Stimulated activated CD4-positive, alpha-beta T cell treated with anti-CD3 and anti-CD28 coated beads, Interleukin-2, amount 100 ng/mL, for 48 hours (primary cell): ENCODE measurements around the gene CDCA4.
A peak's percentile ranks its signal among the peaks of the same experiment; 100 is the strongest.
"Not testable (repeated sequence)": the region's sequence is repeated elsewhere in the genome, so short reads cannot be mapped to it uniquely, and the experiment has no call there.

Experiments used
- DNase-seq, 2 donors: peaks; one replicate each; pipeline ENCODE4 v3.0.0-alpha.2; 2020

The CDCA4 gene

DNA sequence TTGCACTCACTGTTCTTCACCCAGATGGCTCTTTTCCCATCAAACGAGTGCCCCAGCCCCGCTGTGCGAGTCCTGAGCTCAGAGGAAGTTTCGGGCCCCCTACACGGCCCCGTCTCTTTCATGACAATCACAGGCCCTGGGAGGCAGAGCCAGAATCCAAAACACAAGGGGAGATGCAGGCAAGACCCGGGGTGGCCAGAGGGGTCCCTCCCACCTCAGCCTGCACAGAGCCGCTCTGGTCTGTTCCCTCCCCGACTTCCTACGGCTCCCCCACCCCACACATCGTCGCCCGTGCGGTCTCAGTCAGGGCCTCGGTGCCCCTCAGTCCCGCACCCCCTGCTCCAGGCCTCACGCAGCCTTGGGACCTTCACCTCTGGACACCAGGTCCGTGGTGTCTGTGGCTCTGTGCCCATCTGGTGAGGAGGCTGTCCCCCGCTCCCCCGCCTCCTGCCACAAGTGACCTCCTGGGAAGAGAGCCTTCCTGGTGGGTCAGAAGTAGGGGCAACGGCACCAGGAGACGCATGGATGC, 35.5 kb upstream of the CDCA4 start:
- no peak for DNase-seq

DNA sequence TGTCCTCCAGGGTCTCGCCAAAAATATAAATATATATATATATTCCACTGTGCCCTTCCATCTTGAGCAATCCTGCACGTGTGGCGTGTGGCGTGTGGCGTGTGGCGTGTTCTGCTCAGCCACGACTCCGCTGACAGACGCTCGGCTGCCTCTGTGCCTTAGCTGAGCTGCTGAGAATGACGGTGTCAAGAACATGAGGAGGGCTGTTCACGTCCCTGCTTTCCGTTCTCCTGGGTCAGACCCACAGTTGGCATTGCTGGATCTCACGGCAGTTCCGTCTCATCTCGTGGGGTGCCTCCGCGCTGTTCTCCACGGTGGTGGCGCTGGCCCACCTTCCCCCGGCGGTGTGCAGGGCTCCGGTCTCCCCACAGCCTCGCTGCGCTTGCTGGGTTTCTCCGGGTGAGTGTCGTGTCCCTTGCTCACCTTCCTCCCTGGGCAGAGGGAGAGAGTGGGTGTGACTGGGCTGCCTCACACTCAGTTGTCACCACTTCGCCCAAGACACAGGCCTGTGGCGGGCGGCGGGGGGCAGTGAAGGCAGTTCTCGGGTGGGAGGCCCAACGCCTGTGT, 34.9 kb upstream of the CDCA4 start:
- no peak for DNase-seq

DNA sequence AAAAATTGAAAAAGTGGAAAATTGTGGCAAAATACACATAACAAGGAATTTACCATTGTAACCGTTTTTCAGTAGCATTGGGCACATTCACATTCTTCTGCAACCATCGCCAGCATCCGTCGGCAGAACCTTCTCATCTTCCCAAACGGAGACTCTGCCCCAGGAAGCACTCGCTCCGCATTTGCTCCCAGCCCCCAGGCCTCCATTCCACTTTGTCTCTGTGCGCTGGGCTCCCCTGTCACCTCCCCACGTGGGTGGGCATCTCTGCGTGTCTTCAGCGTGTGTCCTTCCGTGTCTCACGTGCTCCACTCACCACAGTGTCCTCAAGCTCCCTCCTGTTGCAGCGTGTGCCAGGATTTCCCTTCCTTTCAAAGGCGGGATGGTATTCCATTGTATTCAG, 34.5 kb upstream of the CDCA4 start:
- DNase-seq: no peak

DNA sequence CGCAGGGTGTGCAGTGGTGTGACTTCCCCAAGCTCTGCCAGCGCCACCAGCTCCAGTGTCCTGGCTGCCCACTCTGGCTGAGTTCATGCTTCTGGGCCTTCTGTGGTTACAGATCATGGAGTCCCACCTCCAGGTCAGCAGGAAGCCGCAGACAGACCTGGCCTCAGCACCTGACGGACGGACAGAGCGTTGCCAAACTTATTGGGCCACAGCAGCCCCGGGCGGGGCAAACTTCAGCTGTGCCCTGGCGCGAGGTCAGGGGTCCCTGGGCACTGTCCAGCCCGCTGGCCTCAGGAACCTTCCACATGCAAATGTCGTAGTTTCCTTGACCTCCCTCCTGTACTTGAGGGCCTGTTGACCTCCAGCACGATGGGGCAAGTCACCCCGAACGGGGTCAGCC, 33.1 kb upstream of the CDCA4 start:
- no peak for DNase-seq

DNA sequence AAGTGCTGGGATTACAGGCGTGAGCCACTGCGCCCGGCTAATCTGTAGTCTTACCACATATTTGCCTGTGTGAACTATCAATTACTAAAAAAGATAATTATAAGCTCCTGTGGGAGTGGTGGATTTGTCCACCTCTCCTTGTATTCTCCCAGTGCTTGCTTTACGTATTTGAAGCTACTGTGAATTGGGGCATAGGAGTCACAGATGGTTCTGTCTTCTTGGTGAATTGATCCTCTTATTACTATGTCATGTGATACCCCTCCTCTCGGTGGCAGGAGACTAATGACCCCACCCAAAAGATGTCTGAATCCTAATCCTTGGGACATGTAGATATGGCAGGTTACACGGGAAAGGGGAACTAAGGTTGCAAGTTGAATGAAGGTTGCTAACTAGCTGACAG, 32.5 kb upstream of the CDCA4 start:
- DNase-seq: no peak

DNA sequence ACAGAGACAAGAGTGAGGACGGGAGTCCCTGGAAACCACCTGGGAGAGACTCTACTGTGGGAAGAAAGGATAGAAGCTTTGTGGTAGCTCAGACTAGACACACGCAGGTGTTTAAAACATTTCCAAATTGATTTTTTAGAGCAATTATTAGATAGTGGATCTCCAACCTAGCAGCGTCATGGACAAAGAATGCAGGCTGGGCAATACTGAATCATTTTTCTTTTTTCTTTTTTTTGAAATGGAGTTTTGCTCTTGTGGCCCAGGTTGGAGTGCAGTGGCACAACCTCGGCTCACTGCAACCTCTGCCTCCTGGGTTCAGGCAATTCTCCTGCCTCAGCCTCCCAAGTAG, 31.2 kb upstream of the CDCA4 start:
- no peak for DNase-seq

DNA sequence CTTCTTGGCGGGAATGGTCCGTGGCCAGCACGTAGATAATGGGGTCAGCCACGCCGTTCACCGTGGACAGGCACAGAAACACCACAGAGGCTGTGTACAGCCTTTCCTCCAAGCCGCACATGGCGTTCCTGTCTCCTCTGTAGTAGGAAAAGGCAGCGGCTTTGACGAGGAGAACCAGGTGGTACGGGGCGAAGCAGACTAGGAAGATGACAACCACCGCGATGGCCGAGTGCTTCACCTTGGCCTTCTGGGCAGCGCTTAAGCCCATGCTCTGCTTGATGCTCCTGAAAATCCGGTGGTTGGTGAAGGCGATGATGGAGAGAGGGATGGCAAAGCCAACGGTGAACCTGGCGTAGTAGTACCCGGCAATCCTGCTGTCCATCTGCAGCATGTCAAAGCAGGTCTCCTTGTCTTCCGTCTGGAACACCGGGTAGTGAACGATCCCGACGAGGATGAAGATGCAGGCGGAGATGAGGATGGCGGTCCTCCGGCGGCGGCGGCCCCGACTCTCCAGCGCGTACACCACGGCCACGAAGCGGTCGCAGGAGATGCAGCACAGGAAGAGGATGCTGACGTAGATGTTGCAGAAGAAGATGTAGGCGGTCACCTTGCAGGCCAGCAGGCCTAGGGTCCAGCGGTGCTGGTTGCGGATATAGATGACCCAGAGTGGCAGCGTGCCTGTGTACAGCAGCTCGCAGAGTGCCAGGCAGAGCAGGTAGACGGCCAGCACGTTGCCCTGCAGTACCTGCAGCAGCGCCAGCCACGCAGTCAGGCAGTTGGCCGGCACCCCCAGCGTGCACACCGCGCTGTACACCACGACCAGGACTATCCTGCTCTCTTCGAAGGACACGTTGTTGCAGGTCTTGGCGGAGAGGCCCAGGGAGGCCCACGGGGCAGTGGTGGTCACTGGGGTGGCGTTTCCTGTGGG, 30.6 kb upstream of the CDCA4 start:
- DNase-seq: no peak

DNA sequence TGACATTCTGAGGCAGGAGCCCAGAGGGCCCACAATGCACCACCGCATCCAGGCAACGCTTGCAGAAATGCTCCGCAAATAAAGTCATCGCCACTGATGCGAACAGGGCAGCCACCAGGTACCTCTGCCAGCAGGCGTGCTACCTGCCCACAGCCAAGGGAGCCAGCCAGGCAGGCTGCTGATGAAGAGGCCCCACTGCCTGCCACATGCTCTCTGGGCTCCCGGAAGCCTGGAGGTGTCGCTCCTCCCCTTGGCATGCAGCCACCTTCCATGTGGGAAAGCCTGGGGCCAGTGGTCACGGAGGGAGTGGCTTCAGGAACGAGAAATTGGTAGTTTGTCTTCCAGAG, 29.6 kb upstream of the CDCA4 start:
- DNase-seq: no peak

DNA sequence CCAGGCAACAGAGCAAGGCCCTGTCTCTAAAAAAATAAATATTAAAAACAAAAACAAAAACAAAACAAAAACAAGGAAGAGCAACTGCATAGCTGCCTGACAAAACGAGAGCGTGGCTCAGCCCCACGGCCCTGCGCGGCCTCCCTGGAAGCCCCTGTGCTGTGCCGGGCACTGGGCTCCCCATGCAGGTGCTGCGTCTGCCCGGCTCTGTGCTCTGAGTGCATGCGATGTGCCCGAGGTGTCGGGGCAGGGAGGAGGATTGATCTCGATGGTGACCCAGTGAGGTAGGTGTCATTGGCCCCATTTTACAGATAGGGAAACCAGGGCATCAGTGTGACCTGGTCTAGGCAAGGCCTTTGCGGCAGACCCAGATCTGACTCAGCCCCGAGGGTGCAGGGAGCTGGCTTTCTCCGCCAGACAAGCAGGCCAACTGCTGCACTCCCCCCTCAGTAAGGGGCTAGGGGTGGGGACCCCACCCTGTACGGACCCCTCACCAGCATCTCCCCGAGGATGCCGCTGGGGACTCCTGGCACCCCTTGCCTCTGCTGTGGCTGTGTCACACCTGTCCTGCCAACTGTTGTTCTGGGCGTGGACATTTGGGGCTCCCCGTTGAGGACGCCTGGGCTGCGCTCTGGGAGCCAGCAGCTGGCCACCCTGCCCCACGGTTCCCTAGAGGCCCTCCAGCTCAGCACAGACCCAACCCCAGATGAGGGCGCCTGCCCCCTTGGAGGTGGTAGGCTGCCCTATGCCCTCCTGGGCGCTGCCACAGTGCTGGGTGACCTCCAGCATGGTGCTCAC, 29.1 kb upstream of the CDCA4 start:
- DNase-seq: no peak

DNA sequence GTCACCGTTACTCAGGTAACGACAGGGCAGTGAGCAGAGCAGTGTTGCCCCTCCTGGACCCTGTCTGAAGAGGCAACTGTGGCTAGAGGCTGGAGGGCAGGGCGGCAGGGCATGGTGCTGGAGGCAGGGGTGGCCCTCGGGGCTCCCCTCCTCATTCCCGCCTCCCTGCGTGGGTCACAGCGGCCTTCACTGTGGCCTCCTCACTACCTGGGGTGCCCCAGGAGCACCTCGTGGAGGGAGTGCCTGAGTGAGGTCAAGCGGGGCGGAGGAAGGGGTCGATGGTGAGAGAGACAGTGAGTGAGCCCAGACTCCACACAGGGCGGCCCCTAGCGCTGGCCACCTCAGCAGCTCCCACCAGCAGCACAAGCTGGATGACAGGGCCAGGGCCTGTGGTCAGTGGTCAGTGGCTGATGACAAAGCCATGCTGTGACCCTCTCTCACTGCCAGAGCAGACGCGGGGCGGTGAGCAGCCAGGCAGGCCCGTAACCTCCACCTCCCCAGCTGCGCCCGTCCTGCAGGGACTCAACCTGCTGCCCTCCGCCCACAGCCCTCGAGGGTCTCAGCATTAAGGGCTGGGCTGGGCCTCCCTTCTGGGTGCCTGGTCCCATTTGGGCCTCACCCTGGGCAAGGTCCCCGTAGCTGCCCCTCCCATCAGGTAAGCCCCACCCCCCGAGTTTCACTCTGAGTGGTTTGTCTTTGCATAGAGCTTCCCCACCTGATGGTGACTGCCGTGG, 26.6 kb upstream of the CDCA4 start:
- no peak for DNase-seq

DNA sequence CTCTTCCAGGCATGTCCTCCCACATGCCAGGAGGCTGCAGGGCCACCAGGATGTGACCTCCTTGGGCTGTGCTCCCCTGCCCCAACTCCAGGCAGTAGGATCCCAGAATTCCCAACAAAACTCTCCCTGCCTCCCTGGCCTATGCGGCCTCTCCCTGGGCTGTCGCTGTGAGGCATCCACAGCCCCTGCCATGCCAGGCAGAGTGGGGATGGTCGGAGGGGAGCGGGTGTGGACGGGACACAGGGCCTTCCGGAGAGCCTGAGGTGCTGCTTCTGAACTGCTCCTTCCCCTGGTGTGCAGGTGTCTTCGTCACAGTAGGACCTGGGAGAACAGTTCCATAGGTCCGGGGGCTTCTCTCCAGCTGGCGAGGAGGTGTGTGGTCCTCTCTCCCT, 26.0 kb upstream of the CDCA4 start:
- DNase-seq: no peak

DNA sequence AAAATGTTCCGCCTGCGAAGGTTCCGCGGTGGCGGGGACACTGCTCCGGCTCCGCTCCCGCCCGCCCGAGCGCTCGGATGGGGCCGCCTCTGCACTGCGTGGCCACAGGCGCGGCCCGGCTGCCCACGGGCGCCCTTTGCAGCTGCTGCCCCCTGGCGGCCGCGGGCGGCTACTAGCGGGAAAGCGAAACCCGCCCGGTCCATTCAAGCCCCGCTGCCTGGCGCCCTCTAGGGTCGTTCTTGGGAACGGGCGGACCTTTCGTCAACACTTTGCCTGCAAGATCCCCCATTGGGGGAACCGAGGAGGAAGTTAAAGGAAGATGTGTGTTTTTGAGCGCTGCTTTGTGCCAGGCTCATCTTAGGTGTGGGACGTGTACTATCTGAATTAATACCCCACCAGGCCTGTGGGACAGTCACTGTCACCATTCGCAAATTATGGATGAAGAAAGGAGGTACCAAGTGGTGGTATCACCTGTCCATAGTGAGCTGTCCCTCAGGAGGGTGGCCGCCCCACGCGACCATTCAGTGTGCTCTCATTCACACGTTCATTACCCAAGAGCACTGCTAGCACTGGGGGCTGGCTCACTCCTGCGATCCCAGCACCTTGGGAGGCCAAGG, 24.9 kb upstream of the CDCA4 start:
- peak; percentile 98 for DNase-seq

DNA sequence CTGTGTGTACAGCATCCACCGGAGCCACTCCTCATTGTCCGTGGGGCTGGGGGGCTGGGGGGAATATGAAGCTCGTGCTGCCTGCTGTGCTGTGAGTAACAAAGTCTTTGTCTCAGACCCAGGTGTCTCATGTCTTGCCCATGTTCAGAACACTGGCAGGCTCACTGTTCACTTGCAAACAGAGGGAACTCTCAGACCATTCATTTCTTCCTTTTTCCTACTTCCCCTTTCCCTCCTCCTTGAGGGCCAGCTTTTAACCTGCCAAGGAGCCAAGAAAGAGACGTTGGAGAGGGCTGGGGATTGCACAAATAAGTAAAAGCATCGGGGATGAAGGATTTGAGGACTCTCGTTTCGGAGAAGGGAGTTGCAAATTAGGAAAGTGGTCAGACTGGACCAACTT, 22.8 kb upstream of the CDCA4 start:
- no peak for DNase-seq

DNA sequence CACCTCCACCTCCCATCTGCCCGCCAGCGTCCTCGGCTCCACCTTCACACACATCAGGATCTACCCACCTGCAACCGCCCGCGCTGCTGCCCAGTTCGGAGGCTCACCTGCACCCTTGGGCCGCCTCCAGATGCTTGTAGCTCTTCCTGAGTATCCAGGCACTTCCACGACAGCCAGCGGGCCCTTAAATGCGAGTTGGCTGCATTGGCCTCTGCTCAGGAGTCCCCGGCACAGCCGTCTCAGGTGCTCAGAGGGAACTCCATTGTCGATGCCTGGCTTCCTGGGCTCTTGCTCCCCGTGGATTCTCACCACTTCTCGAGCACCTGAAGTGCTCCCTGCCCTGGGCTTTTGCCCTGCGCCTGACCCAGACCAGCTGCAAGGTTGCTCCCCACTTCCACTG, 21.9 kb upstream of the CDCA4 start:
- no peak for DNase-seq

DNA sequence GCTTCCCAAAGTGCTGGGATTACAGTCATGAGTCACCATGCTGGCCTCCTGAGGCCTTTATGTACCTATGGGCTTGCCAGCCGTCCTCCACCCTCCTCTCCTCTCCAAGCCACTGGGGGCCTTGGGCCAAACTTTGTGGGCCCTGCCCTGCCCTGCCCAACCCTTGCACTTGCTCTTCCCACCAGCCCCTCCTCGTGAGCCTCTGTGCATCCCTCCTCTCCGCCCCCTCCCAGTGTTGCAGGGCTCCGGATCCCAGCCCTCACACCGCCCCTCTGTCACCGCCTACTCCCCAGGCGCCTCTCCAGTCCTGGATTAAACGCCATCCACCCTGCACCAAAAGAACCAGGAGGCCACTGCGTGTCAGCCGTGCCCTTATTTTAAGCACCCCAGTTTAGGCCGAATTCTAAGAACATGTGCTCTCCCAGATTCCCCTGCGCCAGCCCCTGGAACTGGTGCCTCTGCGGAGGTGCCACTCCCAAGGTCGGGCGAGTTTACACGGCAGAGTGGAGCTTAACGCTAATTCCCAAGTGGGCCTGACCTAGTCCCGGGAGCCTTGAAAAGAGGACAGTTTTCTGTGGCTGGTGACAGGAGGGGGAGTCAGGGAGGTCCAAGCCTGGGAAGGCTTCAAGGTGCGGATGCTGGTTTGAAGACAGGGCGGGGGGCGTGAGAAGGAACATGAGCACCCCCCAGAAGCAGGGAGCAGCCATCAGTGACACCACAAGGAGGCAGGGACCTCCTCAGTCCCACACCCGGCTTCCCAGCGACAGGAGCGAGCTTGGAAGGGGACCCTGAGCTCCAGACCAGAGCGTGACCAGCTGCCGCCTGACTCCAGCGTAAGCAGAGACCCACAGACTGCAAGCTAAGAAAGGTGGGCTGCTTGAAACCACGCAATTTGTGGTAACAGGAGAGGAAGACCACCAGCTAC, 21.2 kb upstream of the CDCA4 start:
- DNase-seq: no peak

DNA sequence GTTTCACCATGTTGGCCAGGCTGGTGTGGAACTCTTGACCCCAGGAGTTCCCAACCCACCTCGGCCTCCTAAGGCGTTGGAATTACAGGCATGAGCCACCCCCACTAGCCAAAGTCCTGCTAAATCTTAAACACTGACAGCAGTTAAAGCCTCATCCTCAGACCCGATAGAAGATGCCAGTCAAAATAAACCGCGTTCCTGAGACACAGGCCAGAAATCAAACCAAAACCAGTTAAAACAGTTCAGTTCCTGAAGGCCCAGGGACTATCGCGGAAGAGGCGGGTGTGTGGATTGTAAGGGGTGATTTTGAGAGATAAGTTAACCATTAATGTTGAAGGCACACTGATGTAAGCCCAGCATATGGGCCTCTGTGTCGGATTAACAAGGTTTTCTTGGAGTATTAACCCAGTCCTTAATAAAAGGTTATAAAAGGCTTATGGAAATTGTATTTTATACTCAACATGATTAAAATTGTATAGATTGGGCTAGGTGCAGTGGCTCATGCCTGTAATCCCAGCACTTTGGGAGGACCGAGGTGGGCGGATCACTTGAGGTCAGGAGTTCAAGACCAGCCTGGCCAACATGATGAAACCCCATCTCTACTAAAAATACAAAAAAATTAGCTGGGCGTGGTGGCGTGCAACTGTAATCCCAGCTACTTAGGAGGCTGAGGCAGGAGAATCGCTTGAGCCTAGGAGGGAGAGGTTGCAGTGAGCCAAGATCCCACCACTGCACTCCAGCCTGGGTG, 18.7 kb upstream of the CDCA4 start:
- DNase-seq: no peak

DNA sequence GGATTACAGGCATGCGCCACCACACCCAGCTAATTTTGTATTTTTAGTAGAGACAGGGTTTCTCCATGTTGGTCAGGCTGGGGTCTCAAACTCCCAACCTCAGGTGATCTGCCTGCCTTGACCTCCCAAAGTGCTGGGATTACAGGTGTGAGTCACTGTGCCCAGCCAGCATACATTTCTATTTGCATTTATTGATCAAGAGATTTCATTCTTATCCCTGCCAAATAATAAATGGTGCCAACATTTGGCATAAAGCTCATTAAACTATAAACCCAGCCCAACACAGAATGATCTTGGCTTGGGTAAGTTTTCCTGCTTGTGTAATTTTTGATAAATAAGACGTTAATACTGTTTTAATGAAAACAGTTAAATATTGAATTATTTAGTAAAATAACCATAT, 14.7 kb upstream of the CDCA4 start:
- not testable (repeated sequence) for DNase-seq

DNA sequence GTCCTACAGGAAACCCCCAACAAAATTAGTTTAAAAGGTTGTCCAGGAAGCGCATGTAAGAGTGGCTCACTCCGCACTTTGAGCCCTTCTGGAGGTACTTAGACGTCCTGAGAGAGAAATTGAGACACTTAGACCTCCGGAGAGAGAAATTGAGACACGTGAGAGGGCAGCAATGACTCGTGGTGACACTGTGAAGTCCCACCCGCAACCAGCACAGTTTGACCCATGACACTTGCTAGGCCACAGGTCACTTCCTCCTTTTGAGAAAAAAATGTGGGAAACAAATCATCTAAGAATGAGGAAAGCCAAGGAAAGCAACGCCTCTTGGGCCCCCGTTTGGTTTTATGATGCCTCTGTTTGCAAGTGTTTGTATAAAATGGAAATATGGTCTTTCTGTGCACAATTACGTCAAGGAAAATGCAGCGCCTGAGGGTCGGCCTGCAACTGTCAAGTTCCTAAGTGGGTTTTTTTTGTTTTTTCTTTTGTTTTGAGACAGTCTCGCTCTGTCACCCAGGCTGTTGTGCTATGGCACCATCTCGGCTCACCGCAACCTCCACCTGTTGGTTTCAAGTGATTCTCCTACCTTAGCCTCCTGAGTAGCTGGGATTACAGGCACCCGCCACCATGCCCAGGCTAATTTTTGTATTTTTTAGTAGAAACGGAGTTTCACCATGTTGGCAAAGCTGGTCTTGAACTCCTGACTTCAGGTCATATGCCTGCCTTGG, 13.6 kb upstream of the CDCA4 start:
- DNase-seq: no peak

DNA sequence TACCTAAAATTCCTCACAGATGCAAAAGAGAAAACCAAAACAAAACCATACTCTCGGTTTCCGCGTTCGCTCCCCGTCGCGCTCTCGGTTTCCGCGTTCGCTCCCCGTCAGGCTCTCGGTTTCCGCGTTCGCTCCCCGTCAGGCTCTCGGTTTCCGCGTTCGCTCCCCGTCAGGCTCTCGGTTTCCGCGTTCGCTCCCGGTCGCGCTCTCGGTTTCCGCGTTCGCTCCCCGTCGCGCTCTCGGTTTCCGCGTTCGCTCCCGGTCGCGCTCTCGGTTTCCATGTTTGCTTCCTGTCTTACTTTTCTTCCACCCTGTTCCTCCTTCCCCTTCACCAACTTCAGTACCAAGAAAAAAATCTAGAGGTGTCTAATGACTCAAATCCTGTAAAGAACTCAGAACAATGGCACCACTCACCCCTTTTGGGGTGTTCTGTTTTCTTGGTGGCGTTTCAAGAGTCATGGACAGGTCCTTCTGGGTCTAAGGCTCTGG, 12.6 kb upstream of the CDCA4 start:
- not testable (repeated sequence) for DNase-seq

DNA sequence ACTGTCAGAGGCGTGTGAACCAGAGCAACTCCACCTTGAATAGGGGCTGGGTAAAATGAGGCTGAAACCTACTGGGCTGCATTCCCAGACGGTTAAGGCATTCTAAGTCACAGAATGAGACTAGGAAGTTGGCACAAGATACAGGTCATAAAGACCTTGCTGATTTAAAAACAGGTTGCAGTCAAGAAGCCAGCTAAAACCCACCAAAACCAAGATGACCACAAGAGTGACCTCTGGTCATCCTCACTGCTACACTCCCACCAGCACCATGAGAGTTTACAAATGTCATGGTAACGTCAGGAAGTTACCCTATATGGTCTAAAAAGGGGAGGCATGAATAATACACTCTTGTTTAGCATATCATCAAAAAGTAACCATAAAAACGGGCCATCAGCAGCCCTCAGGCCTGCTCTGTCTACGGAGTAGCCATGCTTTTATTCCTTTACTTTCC, 11.6 kb upstream of the CDCA4 start:
- not testable (repeated sequence) for DNase-seq
